Endothelial cell of umbilical vein (primary cell): ENCODE measurements around the gene LIME1. TPM values are rescaled to one million over a fixed set of nuclear protein-coding genes. Genes with fewer than 3 reads are reported as not detected.

Experiments
- BruUV-seq: library from RNA; stranded (reverse); fragments of 400-500 nt; replicated peaks from 2 replicates; lab custom pipeline; 2021; lab: Mats Ljungman, UMichigan
- CTCF ChIA-PET: fragments of 300-600, 350-600 bp; sonication (Branson Sonifier 250); formaldehyde crosslinking; loops from one replicate; lab custom pipeline; 2021; ENCODE audit warnings: antibody characterized with exemption, inconsistent platforms; lab: Charles Lee
- POLR2A ChIA-PET: fragments of 300-600, 350-600 bp; sonication (Branson Sonifier 250); formaldehyde crosslinking; loops from one replicate; lab custom pipeline; 2021; ENCODE audit warnings: antibody characterized with exemption, inconsistent platforms; lab: Charles Lee
- DNase-seq: peaks from one replicate; pipeline ENCODE4 v3.0.0-alpha.2; 2011; ENCODE audit warnings: low read depth, low spot score
- FAIRE-seq: peaks from 2 replicates; lab custom pipeline; 2011; peaks lifted over from hg19 to GRCh38; lab: Jason Lieb, UNC
- H2AFZ ChIP-seq: 2 replicates; pipeline ENCODE4 v1.6.0; 2012; ENCODE audit warnings: low read depth, low read length, control low read depth, inconsistent platforms
- H3K27ac ChIP-seq: 2 replicates; pipeline ENCODE4 v1.5.1; 2011; ENCODE audit warnings: low read depth, mild to moderate bottlenecking, control low read depth, low read length, moderate library complexity; ENCODE audit not compliant: insufficient read depth
- H3K27me3 ChIP-seq, 2 experiments: 2 replicates each; pipeline versions ENCODE4 v1.6.0 to v1.6.1; 2011; ENCODE audit warnings: low read length in 2 of 2, mixed read lengths in 1 of 2; ENCODE audit not compliant: control insufficient read depth in 2 of 2, insufficient read depth in 2 of 2
- H3K36me3 ChIP-seq, 2 experiments: 2 replicates in 1 of 2; 3 replicates in 1 of 2; pipeline ENCODE4 v1.5.1; 2011; ENCODE audit warnings: low read length in 2 of 2, mild to moderate bottlenecking in 1 of 2, moderate library complexity in 1 of 2; ENCODE audit not compliant: control insufficient read depth in 2 of 2, insufficient read depth in 2 of 2; ENCODE audit errors: extremely low read depth in 1 of 2
- H3K4me1 ChIP-seq: 3 replicates; pipeline ENCODE4 v1.5.1; 2011; ENCODE audit warnings: mild to moderate bottlenecking, low read length; ENCODE audit not compliant: control insufficient read depth, insufficient read depth; ENCODE audit errors: extremely low read depth
- H3K4me2 ChIP-seq: 2 replicates; pipeline ENCODE4 v1.6.1; 2011; ENCODE audit warnings: low read length, control low read depth, mixed read lengths; ENCODE audit not compliant: insufficient read depth
- H3K4me3 ChIP-seq, 3 experiments: fragments of 200-600 bp in 1 of 3; sonication (generic), shearing (Covaris generic) in 1 of 3; replicated peaks in 1 of 3; 2 replicates each; pipeline ENCODE4 v1.5.1; 2011 to 2016; ENCODE audit warnings: control low read depth in 3 of 3, low read length in 3 of 3, mild to moderate bottlenecking in 2 of 3, inconsistent platforms in 1 of 3, low read depth in 1 of 3, moderate library complexity in 1 of 3; ENCODE audit not compliant: insufficient read depth in 1 of 3
- H3K79me2 ChIP-seq: 2 replicates; pipeline ENCODE4 v1.6.0; 2012; ENCODE audit warnings: low read length, inconsistent platforms; ENCODE audit not compliant: control insufficient read depth, insufficient read depth
- H3K9ac ChIP-seq: replicated peaks from 2 replicates; pipeline ENCODE3; 2011; ENCODE audit warnings: low read length, control low read depth; ENCODE audit not compliant: insufficient read depth; ENCODE audit errors: extremely low read depth
- H3K9me1 ChIP-seq: replicated peaks from 3 replicates; pipeline ENCODE4 v1.6.0; 2011; ENCODE audit warnings: mild to moderate bottlenecking, low read length; ENCODE audit not compliant: control insufficient read depth, insufficient read depth; ENCODE audit errors: extremely low read depth
- H3K9me3 ChIP-seq: replicated peaks from 2 replicates; pipeline ENCODE4 v1.5.1; 2012; ENCODE audit warnings: low read length, inconsistent platforms; ENCODE audit not compliant: control insufficient read depth, insufficient read depth
- H4K20me1 ChIP-seq: replicated peaks from 2 replicates; pipeline ENCODE3; 2011; ENCODE audit warnings: mild to moderate bottlenecking, low read length; ENCODE audit not compliant: control insufficient read depth, insufficient read depth; ENCODE audit errors: extremely low read depth
- CTCF ChIP-seq, 2 donors: IDR thresholded peaks; 1 replicate in 1 of 2; 2 replicates in 1 of 2; pipeline ENCODE4 v1.5.1; 2011; ENCODE audit warnings: low read length in 2 of 2, mild to moderate bottlenecking in 2 of 2, moderate library complexity in 2 of 2, control low read depth in 1 of 2, inconsistent platforms in 1 of 2, low read depth in 1 of 2; ENCODE audit not compliant: insufficient read depth in 1 of 2; ENCODE audit errors: extremely low read depth in 1 of 2
- FOS ChIP-seq: IDR thresholded peaks from 2 replicates; pipeline ENCODE4 v1.6.1; 2011; ENCODE audit warnings: mild to moderate bottlenecking, low read length, moderate library complexity, borderline replicate concordance; ENCODE audit not compliant: insufficient read depth
- GATA2 ChIP-seq: IDR thresholded peaks from 2 replicates; pipeline ENCODE4 v1.7.0; 2011; ENCODE audit warnings: low read depth, mild to moderate bottlenecking, moderate library complexity, mixed read lengths, low read length; ENCODE audit not compliant: insufficient read length, insufficient read depth
- MYC ChIP-seq: IDR thresholded peaks from one replicate; pipeline ENCODE4 v1.6.1; 2011; ENCODE audit warnings: mild to moderate bottlenecking, low read depth, low read length
- POLR2A ChIP-seq: IDR thresholded peaks from 2 replicates; pipeline ENCODE4 v1.6.1; 2012; ENCODE audit warnings: low read depth, mild to moderate bottlenecking, control low read depth, low read length
- POLR2AphosphoS5 ChIP-seq: IDR thresholded peaks from 2 replicates; pipeline ENCODE4 v1.6.1; 2012; ENCODE audit warnings: low read depth, mild to moderate bottlenecking, control low read depth, low read length, moderate library complexity; ENCODE audit not compliant: insufficient read depth
- dilution Hi-C: fragments of 300-500 bp; cut with MboI; formaldehyde crosslinking; loops from one replicate; pipeline ENCODE4 v1.15.0; 2019; ENCODE audit warnings: low sequenced_read_pairs; ENCODE audit not compliant: extremely low pct_ligation_motif_present
- intact Hi-C: fragments of 100-400 bp; cut with micrococcal nuclease; formaldehyde crosslinking; loops from one replicate; pipeline ENCODE4 v1.10.0; 2022
- polyA plus RNA-seq, 4 experiments: library from polyadenylated mRNA; depleted of rRNA in 3 of 4; stranded (reverse) in 3 of 4; unstranded in 1 of 4; fragments of >200 nt; gene quantifications; 2 replicates each; pipeline versions ENCODE4 v1.2.1 to v1.2.3, GENCODE V29; 2011 to 2012; ENCODE audit warnings: missing spikeins in 1 of 4
- total RNA-seq: library from RNA; stranded (reverse); gene quantifications from 2 replicates; pipeline ENCODE4 v1.2.3, GENCODE V29; 2021

Gene LIME1
- total and polyA plus RNA-seq, 2 donors (not counting 3 experiments of a cell fraction or from before 2014, with no cell fraction given) = 10.7 to 12.2 TPM

DNA sequence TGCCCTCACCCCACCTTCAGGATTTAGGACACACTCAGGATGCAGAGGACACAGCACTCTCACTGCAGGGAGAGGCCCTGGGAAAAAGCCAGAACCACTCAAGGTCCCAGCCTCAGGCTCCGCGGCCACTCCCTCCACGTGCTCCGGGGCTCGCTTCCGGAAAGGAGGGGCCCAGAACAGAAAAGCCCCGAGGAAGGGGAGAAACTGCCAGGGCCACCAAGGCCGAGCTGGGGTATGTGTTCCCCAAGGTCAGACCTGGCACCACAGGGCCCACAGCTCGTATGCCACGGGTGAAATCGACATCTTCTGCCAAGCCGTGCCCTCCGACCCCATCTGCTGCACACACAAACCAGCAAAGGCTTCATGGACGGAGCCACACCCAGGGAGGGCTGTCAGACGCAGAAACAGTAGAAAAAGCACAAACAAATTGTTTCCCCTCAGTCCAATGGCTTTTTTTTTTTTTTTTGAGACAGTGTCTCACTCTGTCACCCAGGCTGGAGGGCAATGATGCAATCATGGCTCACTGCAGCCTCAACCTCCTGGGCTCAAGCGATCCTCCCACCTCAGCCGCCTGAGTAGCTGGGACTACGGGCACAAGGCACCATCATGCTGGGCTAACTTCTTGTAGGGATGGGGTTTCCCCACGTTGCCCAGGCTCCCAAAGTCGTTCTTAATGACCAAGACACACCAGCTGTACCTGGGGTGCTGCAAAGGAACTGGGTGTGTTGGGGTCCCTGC lies 36.5 kb downstream of the LIME1 start:
- Histone ChIP-seq H3K27ac (no peak overlapping the region), H2AFZ (no peak overlapping the region), H4K20me1 (no peaks in the 10 kb centered on the region), H3K4me1 (peaks cover 6% of the 10 kb centered on the region), H3K36me3 (no peaks in the 10 kb centered on the region), H3K9me1 (no peaks in the 10 kb centered on the region), H3K9ac (no peak overlapping the region), H3K4me3 (no peak overlapping the region), H3K79me2 (no peaks in the 10 kb centered on the region), H3K4me2 (no peak overlapping the region), H3K27me3 (no peaks in the 10 kb centered on the region), H3K9me3 (no peaks in the 10 kb centered on the region)
- TF ChIP-seq POLR2AphosphoS5 = no peak
- dilution Hi-C loops = no loop called here
- POLR2A ChIA-PET = interaction anchor here (0.7 kb wide), 1 partner anchor 177 kb away, joined by 4 read pairs; no protein-coding TSS in a partner anchor
- DNase-seq (no peak), FAIRE-seq (no peak)
- CTCF ChIA-PET = interaction anchor here (2.5 kb wide), 1 partner anchor 92 kb away, joined by 24 read pairs; the partner anchor contains the start of gene TPD52L2
- BruUV-seq = no TSS peak
- intact Hi-C loops = no loop called here

DNA sequence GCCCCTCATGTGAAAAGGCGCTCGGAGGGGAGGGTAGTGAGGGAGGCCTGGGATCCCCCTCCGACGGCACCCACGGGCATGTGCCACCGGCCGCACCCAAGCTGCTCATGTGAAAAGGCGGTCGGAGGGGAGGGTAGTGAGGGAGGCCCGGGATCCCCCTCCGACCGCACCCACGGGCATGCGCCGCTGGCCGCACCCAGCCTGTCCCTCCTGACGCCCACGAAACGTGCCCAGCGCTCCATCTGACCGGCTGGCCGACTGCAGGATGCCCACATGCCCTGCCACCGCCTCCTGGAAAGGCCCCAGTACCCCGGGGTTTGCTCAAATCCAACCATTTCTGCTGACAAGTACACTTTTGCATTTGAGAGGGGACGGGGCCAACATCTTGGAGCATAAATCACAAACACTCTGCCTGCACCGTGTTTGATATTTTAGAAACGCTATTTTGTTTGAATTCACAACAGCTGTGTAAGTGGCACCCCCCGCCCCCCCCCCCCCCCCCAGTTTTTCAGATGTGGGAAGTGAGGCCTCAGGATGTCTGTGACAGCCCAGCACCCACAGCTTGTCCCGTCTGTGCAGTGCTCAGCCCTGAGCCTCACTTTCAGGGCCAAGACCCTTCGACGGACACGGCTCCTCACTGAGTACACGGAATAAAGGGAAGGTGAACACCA lies 37.2 kb downstream of the LIME1 start:
- no peak for TF ChIP-seq FOS
- no peak for TF ChIP-seq POLR2AphosphoS5
- TF ChIP-seq CTCF (IDR thresholded peaks at IDR 0.05; ENCODE audit: extremely low read depth in 1 of 2, insufficient read depth in 1 of 2, low read depth in 1 of 2, low read length in 2 of 2) = no peak
- TF ChIP-seq POLR2A = no peak
- no peak for TF ChIP-seq GATA2
- TF ChIP-seq MYC = no peak
- no peaks in the 10 kb centered on the region for H3K9me3 ChIP-seq
- H3K36me3 ChIP-seq = no peaks in the 10 kb centered on the region
- no peaks in the 10 kb centered on the region for H3K9me1 ChIP-seq
- H4K20me1 ChIP-seq = no peaks in the 10 kb centered on the region
- no peak for FAIRE-seq
- ChIA-PET CTCF (interaction anchor here (1.1 to 2.5 kb wide), 6 partner anchors 14 to 236 kb away, joined by 3 to 24 read pairs (median 6); partner anchors contain the start of genes PTK6 and TPD52L2), POLR2A (interaction anchor here (0.7 kb wide), 1 partner anchor 178 kb away, joined by 4 read pairs; no protein-coding TSS in a partner anchor)
- H3K27ac ChIP-seq = no peak overlapping the region
- no peak overlapping the region for H3K9ac ChIP-seq
- H3K4me3 ChIP-seq = no peak overlapping the region
- no peak for DNase-seq
- intact Hi-C loops (loop anchor here (2.0 kb wide), 2 partner anchors 91 to 235 kb away; partner anchors contain the start of gene TPD52L2), dilution Hi-C loops (no loop called here)
- no peaks in the 10 kb centered on the region for H3K27me3 ChIP-seq
- H3K79me2 ChIP-seq = no peaks in the 10 kb centered on the region
- peaks cover 6% of the 10 kb centered on the region for H3K4me1 ChIP-seq
- no peak overlapping the region for H3K4me2 ChIP-seq
- BruUV-seq = no TSS peak
- H2AFZ ChIP-seq = no peak overlapping the region
